K562 (cell line): ENCODE data around the gene SOWAHA. TPM values are rescaled to one million over a fixed set of nuclear protein-coding genes. Genes with fewer than 3 reads are reported as not detected.

ENCODE experiments used
- BCOR ChIP-seq: fragments of 450-650 bp; IDR thresholded peaks from 2 replicates; pipeline ENCODE4 v1.6.1; 2016
- CCNT2 ChIP-seq: IDR thresholded peaks from 2 replicates; pipeline ENCODE4 v1.6.1; 2011; ENCODE audit warnings: borderline replicate concordance, low read depth, mild to moderate bottlenecking, moderate library complexity, mixed read lengths, low read length; ENCODE audit not compliant: insufficient read length; ENCODE audit errors: extremely low read depth
- FOXJ3 ChIP-seq: sonication (generic); formaldehyde crosslinking; IDR thresholded peaks from 2 replicates; pipeline ENCODE4 v1.4.0; 2020; ENCODE audit warnings: mild to moderate bottlenecking, missing genetic modification reagents
- GABPA ChIP-seq: fragments of 200-800 bp; sonication (Bioruptor generic); conservative IDR thresholded peaks from 2 replicates; pipeline ENCODE4 v1.6.1; 2016; ENCODE audit warnings: low read depth, missing genetic modification characterization, missing compliant biosample characterization
- HDAC3 ChIP-seq: fragments of 450-650 bp; IDR thresholded peaks from 2 replicates; pipeline ENCODE4 v1.6.1; 2018; ENCODE audit warnings: borderline replicate concordance, mild to moderate bottlenecking, moderate library complexity; ENCODE audit not compliant: partially characterized antibody
- JUNB ChIP-seq: fragments of 450-650 bp; formaldehyde crosslinking; conservative IDR thresholded peaks from 2 replicates; pipeline ENCODE4 v1.4.0; 2020; ENCODE audit warnings: mild to moderate bottlenecking
- KDM5B ChIP-seq: fragments of 200-600 bp; sonication (generic); IDR thresholded peaks from 2 replicates; pipeline ENCODE4 v1.6.1; 2012; ENCODE audit warnings: low read depth, mild to moderate bottlenecking, moderate library complexity, low read length, control low read depth, inconsistent platforms; ENCODE audit not compliant: insufficient replicate concordance
- MLX ChIP-seq, 2 experiments: fragments of 450-650 bp in 1 of 2; sonication (generic) in 1 of 2; formaldehyde crosslinking; conservative IDR thresholded peaks; 2 replicates each; pipeline versions ENCODE4 v1.4.0 to v1.8.1; 2020 to 2022; ENCODE audit warnings: mild to moderate bottlenecking in 1 of 2, missing genetic modification reagents in 1 of 2
- NBN ChIP-seq: fragments of 450-650 bp; IDR thresholded peaks from 2 replicates; pipeline ENCODE4 v1.6.1; 2016; ENCODE audit warnings: low read depth, mild to moderate bottlenecking
- REST ChIP-seq, 2 experiments: fragments of 450-650 bp; formaldehyde crosslinking in 1 of 2; IDR thresholded peaks; 2 replicates each; pipeline versions ENCODE4 v1.4.0 to v1.6.1; 2014 to 2020; ENCODE audit warnings: mild to moderate bottlenecking in 2 of 2, borderline replicate concordance in 1 of 2, low read depth in 1 of 2
- SNIP1 ChIP-seq: fragments of 450-650 bp; IDR thresholded peaks from 2 replicates; pipeline ENCODE4 v1.7.1; 2017; ENCODE audit warnings: low read depth, mild to moderate bottlenecking
- SUPT5H ChIP-seq: fragments of 450-650 bp; IDR thresholded peaks from 2 replicates; pipeline ENCODE4 v1.6.1; 2016
- YY1 ChIP-seq, 3 experiments: IDR thresholded peaks; 2 replicates each; pipeline ENCODE4 v1.6.1; 2011; ENCODE audit warnings: low read length in 2 of 3, mild to moderate bottlenecking in 2 of 3, moderate library complexity in 2 of 3, borderline replicate concordance in 1 of 3, control low read depth in 1 of 3, low read depth in 1 of 3; ENCODE audit not compliant: insufficient read depth in 3 of 3, insufficient replicate concordance in 2 of 3, control insufficient read depth in 1 of 3, insufficient read length in 1 of 3; ENCODE audit errors: extremely low read depth in 1 of 3
- ZKSCAN3 ChIP-seq: fragments of 250-450 bp; sonication (Bioruptor Pico); IDR thresholded peaks from 2 replicates; pipeline ENCODE4 v1.4.0; 2020
- ZNF431 ChIP-seq: sonication (generic); formaldehyde crosslinking; IDR thresholded peaks from 2 replicates; pipeline ENCODE4 v1.8.0; 2022; ENCODE audit warnings: mild to moderate bottlenecking, missing genetic modification reagents
- polyA plus RNA-seq, 8 experiments: library from polyadenylated mRNA; depleted of rRNA in 4 of 8; stranded (reverse) in 5 of 8; unstranded in 3 of 8; fragments of >200 nt; fragmentation: Nextera tagmentation in 2 of 8; fragmentation: Illumina TruSeq in 1 of 8; extraction: Ambion mirVana in 2 of 8; extraction: Trizol in 1 of 8; gene quantifications; 2 replicates each; pipeline versions ENCODE4 v1.2.1 to v1.2.3, GENCODE V29; 2011 to 2014; ENCODE audit warnings: inconsistent platforms in 1 of 8, missing spikeins in 1 of 8
- total RNA-seq, 7 experiments: library from RNA; depleted of rRNA in 6 of 7; stranded (reverse); fragments of >200 nt in 6 of 7; fragmentation: Illumina TruSeq in 2 of 7; extraction: Trizol in 2 of 7; gene quantifications; 2 replicates each; pipeline versions ENCODE4 v1.2.1 to v1.2.3, GENCODE V29; 2011 to 2021; ENCODE audit warnings: low replicate concordance in 1 of 7
- TF ChIP-seq, protein P1 (sequence below): fragments of 450-650 bp; IDR thresholded peaks from 2 replicates; pipeline ENCODE4 v1.6.1; 2017; ENCODE audit warnings: mild to moderate bottlenecking, moderate library complexity

The SOWAHA gene
- total and polyA plus RNA-seq, 9 of the 15 experiments (the other 6 are each of a cell fraction or from before 2014, with no cell fraction given): not detected

GRCh38 chr5:132777209-132778069 is 35.7 kb upstream of the SOWAHA start, which contains the start of gene SEPTIN8 (continued):
- no peak for TF ChIP-seq REST (IDR thresholded peaks at IDR 0.05; ENCODE audit: borderline replicate concordance)
- no peak for TF ChIP-seq REST (CRISPR knock-in tag; IDR thresholded peaks at IDR 0.05; ENCODE audit: low read depth)
- TF ChIP-seq BCOR: no peak
- no peak for TF ChIP-seq FOXJ3
- TF ChIP-seq ZKSCAN3 (CRISPR knock-in tag): no peak
- TF ChIP-seq ZNF431 (CRISPR knock-in tag): peak; percentile 21; the same call in 1 of the 2 replicates
- TF ChIP-seq HDAC3: no peak
- TF ChIP-seq, protein P1, sequence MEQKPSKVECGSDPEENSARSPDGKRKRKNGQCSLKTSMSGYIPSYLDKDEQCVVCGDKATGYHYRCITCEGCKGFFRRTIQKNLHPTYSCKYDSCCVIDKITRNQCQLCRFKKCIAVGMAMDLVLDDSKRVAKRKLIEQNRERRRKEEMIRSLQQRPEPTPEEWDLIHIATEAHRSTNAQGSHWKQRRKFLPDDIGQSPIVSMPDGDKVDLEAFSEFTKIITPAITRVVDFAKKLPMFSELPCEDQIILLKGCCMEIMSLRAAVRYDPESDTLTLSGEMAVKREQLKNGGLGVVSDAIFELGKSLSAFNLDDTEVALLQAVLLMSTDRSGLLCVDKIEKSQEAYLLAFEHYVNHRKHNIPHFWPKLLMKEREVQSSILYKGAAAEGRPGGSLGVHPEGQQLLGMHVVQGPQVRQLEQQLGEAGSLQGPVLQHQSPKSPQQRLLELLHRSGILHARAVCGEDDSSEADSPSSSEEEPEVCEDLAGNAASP: no peak
- peak; percentile 37 to 92 (median 86) for TF ChIP-seq YY1 (IDR thresholded peaks at IDR 0.05; ENCODE audit: borderline replicate concordance in 1 of 3, control insufficient read depth in 1 of 3, extremely low read depth in 1 of 3, insufficient read depth in 3 of 3, insufficient read length in 1 of 3, insufficient replicate concordance in 2 of 3, low read depth in 1 of 3, low read length in 2 of 3)
- no peak for TF ChIP-seq MLX (CRISPR knock-in tag; conservative IDR thresholded peaks at IDR 0.05)
- TF ChIP-seq GABPA (tag): 0 out of 2 replicates have a peak, but pooled peaks have one; percentile 46
- TF ChIP-seq SUPT5H: 0 out of 2 replicates have a peak, but pooled peaks have one; percentile 15
- TF ChIP-seq NBN: no peak
- no peak for TF ChIP-seq SNIP1
- no peak for TF ChIP-seq JUNB (CRISPR knock-in tag)
- peak; percentile 20 for TF ChIP-seq KDM5B
- TF ChIP-seq CCNT2: peak; percentile 11
